ENCODE data around the gene MED12L. TPM values are rescaled to one million over a fixed set of nuclear protein-coding genes. Genes with fewer than 3 reads are reported as not detected.

Gene MED12L
- total and polyA plus RNA-seq, 9 donors: 0.15 to 2.4 (median 0.75) TPM

DNA sequence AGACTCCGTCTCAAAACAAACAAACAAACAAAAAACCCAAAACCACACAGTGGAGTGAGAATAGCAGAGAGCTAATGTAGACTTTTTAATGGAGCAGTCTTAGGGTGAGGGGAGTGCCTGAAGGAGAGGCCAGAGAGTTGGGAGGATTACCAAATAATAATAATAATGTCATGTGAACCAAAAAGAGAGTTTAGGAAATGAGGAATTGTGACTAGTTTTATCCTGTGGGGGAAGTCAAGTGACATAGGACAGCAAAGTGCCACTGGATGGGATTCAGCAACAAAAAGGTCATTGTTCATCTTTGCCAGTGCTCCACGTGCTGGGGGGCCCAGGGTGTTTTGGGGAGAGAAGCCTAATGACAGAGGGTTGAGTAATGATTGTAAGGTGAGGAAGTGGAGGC, 218.3 kb downstream of the MED12L start:
- intact Hi-C loops (cut with DNase I): no loop called here
- TF ChIP-seq EP300 (IDR thresholded peaks at IDR 0.05) (no peak), POLR2A (IDR thresholded peaks at IDR 0.05) (no peak)
- TF ChIP-seq, protein P1, sequence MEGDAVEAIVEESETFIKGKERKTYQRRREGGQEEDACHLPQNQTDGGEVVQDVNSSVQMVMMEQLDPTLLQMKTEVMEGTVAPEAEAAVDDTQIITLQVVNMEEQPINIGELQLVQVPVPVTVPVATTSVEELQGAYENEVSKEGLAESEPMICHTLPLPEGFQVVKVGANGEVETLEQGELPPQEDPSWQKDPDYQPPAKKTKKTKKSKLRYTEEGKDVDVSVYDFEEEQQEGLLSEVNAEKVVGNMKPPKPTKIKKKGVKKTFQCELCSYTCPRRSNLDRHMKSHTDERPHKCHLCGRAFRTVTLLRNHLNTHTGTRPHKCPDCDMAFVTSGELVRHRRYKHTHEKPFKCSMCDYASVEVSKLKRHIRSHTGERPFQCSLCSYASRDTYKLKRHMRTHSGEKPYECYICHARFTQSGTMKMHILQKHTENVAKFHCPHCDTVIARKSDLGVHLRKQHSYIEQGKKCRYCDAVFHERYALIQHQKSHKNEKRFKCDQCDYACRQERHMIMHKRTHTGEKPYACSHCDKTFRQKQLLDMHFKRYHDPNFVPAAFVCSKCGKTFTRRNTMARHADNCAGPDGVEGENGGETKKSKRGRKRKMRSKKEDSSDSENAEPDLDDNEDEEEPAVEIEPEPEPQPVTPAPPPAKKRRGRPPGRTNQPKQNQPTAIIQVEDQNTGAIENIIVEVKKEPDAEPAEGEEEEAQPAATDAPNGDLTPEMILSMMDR (IDR thresholded peaks at IDR 0.05): no peak
- Histone ChIP-seq H3K36me3 (no peaks in the 10 kb centered on the region), H3K27ac (no peak overlapping the region), H3K4me1 (ENCODE audit: insufficient read depth) (no peaks in the 10 kb centered on the region), H3K4me3 (no peak overlapping the region), H3K27me3 (no peaks in the 10 kb centered on the region), H3K9me3 (no peaks in the 10 kb centered on the region)
- WGBS, 3 donors: 69 to 83% (median 75%) methylated on average over 2 of the region's 2 CpGs
- DNase-seq: no peak

DNA sequence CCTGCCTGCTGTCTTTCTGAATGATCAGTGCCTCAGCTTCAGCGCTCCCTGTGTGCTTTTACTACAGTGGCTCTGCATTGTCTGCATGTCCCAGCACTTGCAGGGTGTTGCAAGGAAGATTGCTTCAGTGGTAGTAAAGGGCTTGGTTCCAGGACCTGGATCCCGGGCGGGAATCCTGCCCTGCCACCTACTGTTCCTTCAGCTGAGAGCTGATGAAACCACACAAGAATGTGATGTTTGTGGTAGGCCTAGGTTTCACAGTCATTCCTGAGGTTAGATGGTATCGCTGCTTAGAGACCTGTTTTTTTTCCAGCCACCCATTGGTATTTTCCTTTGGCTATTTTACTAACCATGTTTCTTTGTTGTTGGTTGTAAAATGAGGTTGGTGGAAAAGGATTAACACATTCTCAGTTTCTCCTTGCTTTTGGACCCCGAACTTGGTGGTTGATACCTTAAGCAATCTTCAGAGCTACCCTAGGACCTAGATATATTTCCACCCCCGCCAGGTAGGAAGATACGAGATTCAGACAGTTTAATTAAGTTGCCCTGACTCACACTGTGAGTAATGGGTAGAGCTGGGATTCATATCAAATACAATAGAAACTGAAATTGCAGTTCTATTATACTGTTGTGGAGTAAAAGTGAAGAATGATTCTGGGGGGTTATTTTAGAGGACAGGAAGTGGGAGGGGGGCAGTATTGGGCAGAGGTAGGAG, 219.8 kb downstream of the MED12L start:
- no peaks in the 10 kb centered on the region for H3K36me3 ChIP-seq
- no peak overlapping the region for H3K27ac ChIP-seq
- TF ChIP-seq POLR2A (IDR thresholded peaks at IDR 0.05) (no peak), EP300 (IDR thresholded peaks at IDR 0.05) (no peak)
- TF ChIP-seq, protein P1 (IDR thresholded peaks at IDR 0.05): no peak
- no peak overlapping the region for H3K4me3 ChIP-seq
- H3K9me3 ChIP-seq: no peaks in the 10 kb centered on the region
- H3K4me1 ChIP-seq (ENCODE audit: insufficient read depth): no peaks in the 10 kb centered on the region
- H3K27me3 ChIP-seq: no peaks in the 10 kb centered on the region
- WGBS, 3 donors: 70 to 75% (median 71%) methylated on average over 7 of the region's 7 CpGs
- no peak for DNase-seq
- intact Hi-C loops (cut with DNase I): no loop called here

DNA sequence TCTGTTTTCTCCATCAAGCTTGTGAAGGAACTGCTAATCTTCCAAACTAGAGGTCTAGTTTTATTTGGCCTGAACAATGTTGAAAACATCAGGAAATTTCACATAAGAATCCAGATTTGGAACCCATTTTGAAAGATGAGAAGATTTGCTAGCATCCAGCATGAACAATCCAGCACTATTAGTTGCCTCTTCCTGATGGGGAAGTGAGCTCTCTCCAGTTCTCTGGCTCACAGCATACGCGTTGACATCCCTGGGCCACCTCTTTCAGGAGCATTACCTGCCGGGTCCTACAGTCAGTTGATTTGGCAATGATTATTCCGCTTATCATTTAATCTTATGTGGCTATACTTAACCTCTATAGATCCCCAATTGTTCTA, 220.3 kb downstream of the MED12L start:
- Histone ChIP-seq H3K4me1 (ENCODE audit: insufficient read depth) (no peaks in the 10 kb centered on the region), H3K27me3 (no peaks in the 10 kb centered on the region), H3K9me3 (no peaks in the 10 kb centered on the region), H3K27ac (no peak overlapping the region), H3K4me3 (no peak overlapping the region), H3K36me3 (no peaks in the 10 kb centered on the region)
- intact Hi-C loops (cut with DNase I): no loop called here
- DNase-seq: no peak
- 93 to 96% (median 94%) methylated on average over 4 of the region's 4 CpGs for WGBS, 3 donors
- TF ChIP-seq EP300 (IDR thresholded peaks at IDR 0.05): no peak
- TF ChIP-seq POLR2A (IDR thresholded peaks at IDR 0.05): no peak
- TF ChIP-seq, protein P1 (IDR thresholded peaks at IDR 0.05): no peak

DNA sequence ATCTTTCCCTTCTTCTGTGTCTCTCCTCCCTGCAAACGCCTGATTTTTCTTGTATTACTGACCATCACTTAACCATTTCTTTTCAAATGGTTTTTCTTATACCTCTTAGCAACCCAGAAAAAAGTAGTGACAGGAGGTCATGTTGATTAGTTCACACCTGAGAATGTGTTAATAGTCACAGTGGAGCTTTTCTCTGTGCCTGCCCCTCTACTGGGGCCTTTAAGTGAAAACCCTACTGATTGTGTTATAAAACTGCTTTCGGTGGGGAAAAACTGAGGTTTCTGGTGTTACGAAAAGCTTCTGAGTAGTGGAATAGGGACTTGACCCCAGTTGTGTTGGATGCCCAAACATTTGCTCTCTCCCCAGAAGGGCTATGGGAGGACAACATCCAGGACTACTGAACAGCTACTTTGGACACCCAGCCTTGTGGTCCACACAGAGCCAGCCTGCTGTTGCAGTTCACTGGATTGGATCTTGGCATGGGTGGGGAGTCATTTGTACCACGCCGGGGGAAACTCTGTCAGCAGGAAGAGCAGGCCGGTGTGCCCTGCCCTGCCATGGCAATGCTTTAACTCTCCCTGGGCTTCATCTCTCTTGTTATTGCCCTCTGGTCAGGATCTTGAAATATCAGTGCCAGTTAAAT, 220.8 kb downstream of the MED12L start:
- no peak overlapping the region for H3K4me3 ChIP-seq
- no peak overlapping the region for H3K27ac ChIP-seq
- DNase-seq: no peak
- intact Hi-C loops (cut with DNase I): no loop called here
- no peak for TF ChIP-seq POLR2A (IDR thresholded peaks at IDR 0.05)
- no peaks in the 10 kb centered on the region for H3K4me1 ChIP-seq (ENCODE audit: insufficient read depth)
- no peaks in the 10 kb centered on the region for H3K36me3 ChIP-seq
- no peaks in the 10 kb centered on the region for H3K27me3 ChIP-seq
- WGBS, 3 donors: 89 to 90% (median 90%) methylated on average over 6 of the region's 6 CpGs
- no peaks in the 10 kb centered on the region for H3K9me3 ChIP-seq

DNA sequence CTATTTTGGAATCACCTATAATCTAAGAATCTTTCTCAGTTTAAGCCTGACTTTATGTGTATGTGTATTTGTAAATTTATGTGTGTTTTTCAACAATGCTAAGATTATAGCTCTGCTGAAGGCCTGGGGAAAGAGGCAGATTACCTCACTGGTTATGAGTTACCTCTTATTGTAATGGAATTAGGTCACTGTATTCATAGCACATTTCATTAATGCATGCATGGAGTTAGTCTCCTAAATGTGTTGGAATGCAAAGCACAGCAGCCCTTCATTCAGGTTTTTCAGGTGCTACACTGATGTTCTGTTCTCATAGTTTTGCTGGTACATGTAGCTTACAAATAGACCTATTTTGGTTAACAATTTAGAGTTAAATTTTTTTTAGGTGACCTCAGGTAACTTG, 221.7 kb downstream of the MED12L start:
- H3K9me3 ChIP-seq: no peaks in the 10 kb centered on the region
- no peaks in the 10 kb centered on the region for H3K27me3 ChIP-seq
- no peak for DNase-seq
- intact Hi-C loops (cut with DNase I): no loop called here
- no peak overlapping the region for H3K4me3 ChIP-seq
- H3K4me1 ChIP-seq (ENCODE audit: insufficient read depth): no peaks in the 10 kb centered on the region
- no peak overlapping the region for H3K27ac ChIP-seq
- H3K36me3 ChIP-seq: no peaks in the 10 kb centered on the region
- TF ChIP-seq, protein P1 (IDR thresholded peaks at IDR 0.05): no peak
- TF ChIP-seq POLR2A (IDR thresholded peaks at IDR 0.05): no peak
- no peak for TF ChIP-seq EP300 (IDR thresholded peaks at IDR 0.05)

Measured in ovary (tissue), 9 donors.